Esophagus squamous epithelium (tissue), 4 donors: Measurements from ENCODE around the gene NUDT3.

Experiments used
- POLR2A ChIP-seq, 4 donors: fragments of 450-650 bp; IDR thresholded peaks; one replicate each; pipeline ENCODE4 v1.6.1; 2017; ENCODE audit warnings: antibody characterized with exemption in 4 of 4, mild to moderate bottlenecking in 4 of 4, moderate library complexity in 3 of 4
- TF ChIP-seq, protein P1 (sequence below), 6 experiments: fragments of 450-650 bp in 4 of 6; fragments of 200-600 bp in 2 of 6; sonication (generic) in 2 of 6; IDR thresholded peaks; one replicate each; pipeline ENCODE4 v1.5.1; 2016 to 2019; ENCODE audit warnings: antibody characterized with exemption in 6 of 6, mild to moderate bottlenecking in 4 of 6, moderate library complexity in 4 of 6

DNA sequence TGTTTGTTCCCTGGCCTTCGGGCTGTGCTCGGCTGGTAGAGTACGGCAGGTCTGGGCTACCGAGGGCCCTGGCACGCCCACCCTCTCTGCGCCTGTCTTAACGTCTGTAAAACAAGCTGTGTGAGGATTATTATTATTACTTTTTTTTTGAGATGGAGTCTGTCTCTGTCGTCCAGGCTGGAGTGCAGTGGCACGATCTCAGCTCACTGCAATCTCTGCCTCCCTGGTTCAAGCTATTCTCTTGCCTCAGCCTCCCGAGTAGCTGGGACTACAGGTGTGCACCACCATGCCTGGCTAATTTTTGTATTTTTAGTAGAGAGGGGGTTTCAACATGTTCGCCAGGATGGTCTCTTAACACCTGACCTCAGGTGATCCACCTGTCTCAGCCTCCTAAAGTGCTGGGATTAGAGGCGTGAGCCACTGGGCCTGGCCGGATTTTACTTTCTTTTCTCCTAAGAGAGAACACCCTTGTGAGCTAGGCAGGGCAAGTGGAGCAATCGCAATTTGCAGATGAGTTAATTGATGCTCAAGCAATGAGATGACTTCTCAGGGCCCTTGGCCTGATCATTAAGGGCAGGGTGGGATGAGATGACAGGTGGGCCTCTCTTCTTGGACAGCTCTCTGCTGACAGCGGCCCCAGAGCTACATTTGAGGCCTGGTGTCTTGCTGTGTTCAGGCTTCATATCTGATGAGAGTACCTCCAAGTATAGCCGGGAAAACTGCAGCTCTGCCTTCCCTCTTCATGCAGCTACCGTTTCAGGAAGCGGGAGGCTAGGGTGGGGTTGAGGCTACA is 142.8 kb downstream of the NUDT3 start:
- TF ChIP-seq, protein P1, sequence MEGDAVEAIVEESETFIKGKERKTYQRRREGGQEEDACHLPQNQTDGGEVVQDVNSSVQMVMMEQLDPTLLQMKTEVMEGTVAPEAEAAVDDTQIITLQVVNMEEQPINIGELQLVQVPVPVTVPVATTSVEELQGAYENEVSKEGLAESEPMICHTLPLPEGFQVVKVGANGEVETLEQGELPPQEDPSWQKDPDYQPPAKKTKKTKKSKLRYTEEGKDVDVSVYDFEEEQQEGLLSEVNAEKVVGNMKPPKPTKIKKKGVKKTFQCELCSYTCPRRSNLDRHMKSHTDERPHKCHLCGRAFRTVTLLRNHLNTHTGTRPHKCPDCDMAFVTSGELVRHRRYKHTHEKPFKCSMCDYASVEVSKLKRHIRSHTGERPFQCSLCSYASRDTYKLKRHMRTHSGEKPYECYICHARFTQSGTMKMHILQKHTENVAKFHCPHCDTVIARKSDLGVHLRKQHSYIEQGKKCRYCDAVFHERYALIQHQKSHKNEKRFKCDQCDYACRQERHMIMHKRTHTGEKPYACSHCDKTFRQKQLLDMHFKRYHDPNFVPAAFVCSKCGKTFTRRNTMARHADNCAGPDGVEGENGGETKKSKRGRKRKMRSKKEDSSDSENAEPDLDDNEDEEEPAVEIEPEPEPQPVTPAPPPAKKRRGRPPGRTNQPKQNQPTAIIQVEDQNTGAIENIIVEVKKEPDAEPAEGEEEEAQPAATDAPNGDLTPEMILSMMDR (IDR thresholded peaks at IDR 0.05) = no peak
- TF ChIP-seq POLR2A (IDR thresholded peaks at IDR 0.05) = no peak
